DMS114 treated with DMSO at 0.1 percent for 48 hours (cell line): ENCODE measurements around the gene ATF7IP2.

Experiments used
- DNase-seq: peaks from one replicate; lab custom pipeline; 2025; ENCODE audit not compliant: unreplicated experiment; lab: John Stamatoyannopoulos, UW

ATF7IP2 gene

DNA sequence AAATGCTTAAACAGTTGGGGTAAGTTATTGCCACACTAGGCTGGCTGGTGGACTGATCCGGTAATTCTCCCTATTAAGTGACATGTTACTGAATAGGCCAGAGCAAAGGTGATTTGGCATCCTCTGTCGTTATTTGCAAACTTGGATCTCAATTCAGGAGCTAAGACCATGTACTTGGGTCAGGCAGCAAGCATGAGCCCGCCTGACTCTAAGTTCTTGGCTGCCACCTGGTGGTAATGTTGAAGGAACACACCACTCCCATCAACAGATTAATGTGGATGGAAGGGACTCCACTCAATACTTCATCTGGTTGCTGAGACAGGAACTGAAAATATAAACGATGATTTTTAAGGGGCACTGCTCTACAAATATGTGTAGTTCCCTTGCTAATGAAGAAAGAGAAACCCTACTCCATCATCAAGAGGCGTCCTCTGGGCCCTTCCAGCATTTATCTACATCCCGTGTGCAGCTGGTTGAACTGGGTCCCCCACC lies 123.7 kb downstream of the ATF7IP2 start:
- DNase-seq, result peak; percentile 69

DNA sequence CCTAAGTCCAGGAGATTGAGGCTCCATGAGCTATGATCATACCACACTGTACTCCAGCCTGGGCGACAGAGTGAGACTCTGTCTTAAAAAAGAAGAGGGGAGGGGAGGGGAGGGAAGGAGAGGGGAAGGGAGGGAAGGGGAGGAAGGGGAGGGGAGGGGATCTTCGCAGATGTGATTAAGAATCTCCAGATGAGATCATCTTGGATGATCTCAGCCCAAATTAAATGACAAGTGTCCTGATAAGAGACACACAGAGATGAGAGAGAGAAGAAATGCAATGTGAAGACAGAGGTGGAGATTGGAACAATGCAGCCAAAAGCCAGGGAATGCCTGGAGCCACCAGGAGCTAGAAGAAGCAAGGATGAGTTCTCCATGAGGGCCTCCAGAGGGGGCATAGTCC lies 124.4 kb downstream of the ATF7IP2 start:
- no peak for DNase-seq

DNA sequence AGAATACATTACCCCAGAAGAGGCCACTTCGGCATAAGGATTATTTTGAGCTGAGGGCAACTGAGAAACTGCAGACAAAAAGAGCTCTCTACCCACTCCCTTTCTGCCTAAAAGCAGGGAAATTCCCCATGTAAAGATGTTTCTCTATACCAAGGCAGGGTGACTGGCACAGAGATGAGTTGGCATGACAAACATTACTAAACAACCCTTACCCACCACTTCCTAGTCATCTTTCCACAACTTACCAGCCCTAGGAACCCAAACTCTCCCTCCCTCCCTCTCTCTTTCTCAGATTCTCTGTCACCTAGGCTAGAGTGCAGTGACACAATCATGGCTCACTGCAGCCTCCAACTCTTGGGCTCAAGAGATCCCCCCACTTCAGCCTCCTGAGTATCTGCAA lies 126.0 kb downstream of the ATF7IP2 start:
- DNase-seq, result no peak

DNA sequence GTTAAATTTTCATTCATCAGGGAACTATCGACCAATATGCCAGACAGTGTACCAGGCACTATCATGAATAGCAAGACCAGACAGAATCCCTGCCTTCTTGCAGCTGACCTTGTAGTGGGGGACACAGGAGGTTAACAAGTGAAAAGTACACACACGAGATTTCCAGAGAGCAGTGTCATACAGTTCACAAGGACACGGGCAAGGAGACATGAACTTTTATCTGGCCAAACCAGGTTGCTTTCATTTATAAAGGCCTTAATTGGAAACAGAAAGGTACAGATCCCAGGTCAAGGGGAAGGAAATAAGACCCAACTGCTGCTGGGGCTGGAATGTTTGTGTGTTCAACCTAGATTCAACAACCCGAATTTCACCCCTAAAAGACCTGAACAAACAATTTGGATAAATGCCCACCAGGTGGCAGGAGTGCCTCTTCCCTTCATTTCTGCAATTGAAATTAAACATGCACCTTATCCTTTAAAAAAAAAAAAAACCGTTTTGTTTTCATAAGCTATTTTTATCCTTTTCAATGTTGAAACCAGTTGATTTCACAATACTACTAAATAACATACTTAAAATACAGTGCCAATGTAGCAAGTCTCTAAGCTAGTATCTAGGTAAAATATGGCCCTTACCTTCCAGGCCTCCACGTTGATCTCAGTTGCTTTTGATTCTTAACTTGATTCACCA lies 128.7 kb downstream of the ATF7IP2 start:
- peak; percentile 44 for DNase-seq

DNA sequence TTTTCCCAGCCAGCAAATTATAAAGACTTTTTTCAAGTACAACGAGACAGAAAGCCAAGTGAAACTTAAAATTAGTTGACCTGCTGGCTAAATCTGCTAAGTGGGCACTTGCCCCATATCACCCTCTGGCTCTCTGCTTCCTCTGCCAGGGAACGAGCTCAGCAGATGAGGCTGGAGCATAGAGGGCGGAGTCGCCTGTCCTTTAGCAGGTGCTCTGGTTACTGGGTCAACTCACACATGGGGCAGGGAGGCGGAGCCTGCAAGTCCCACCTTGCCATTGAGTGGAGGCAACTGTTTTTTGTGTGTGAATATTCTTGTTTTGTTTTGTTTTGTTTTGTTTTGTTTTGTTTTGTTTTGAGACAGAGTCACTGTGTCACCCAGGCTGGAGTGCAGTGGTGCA lies 132.0 kb downstream of the ATF7IP2 start:
- no peak for DNase-seq

DNA sequence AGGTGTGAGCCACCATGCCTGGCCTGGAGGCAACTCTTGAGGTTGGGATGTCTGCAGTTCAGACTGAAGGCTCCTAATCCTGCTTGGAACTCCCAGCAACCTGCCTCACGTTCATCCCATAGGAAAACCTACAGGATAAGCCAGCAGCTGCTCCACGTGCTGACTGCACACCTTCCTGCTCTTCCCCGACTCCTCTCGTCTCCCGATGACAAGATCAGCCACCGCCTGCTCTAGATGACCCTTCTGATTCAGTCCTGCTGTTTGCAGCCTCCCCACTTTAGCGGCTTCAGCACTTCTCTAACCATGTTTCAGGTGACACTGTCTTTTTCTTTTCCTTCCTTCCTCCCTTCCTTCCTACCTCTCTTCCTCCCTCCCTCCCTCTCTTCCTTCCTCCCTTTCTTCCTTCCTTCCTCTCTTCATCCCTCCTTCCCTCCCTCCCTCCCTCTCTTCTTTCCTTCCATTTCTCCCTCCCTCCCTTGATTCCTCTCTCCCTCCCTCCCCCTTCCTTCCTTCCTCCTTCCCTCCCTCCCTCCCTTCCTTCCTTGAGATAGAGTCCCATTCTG lies 132.7 kb downstream of the ATF7IP2 start:
- no peak for DNase-seq

DNA sequence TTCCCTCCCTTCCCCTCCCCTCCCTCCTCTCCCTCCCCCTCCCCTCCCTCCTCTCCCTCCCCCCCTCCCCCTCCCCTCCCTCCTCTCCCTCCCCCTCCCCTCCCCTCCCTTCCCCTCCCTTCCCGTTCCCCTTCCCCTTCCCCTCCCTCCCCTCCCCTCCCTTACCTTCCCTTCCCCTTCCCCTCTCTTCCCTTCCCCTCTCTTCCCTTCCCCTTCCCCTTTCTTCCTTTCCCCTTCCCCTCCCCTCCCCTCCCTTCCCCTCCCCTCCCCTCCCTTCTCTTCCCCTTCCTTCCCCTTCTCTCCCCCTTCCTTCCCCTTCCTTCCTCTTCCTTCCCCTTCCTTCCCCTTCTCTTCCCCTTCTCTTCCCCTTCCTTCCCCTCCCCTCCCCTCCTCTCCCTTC lies 133.4 kb downstream of the ATF7IP2 start:
- no peak for DNase-seq

DNA sequence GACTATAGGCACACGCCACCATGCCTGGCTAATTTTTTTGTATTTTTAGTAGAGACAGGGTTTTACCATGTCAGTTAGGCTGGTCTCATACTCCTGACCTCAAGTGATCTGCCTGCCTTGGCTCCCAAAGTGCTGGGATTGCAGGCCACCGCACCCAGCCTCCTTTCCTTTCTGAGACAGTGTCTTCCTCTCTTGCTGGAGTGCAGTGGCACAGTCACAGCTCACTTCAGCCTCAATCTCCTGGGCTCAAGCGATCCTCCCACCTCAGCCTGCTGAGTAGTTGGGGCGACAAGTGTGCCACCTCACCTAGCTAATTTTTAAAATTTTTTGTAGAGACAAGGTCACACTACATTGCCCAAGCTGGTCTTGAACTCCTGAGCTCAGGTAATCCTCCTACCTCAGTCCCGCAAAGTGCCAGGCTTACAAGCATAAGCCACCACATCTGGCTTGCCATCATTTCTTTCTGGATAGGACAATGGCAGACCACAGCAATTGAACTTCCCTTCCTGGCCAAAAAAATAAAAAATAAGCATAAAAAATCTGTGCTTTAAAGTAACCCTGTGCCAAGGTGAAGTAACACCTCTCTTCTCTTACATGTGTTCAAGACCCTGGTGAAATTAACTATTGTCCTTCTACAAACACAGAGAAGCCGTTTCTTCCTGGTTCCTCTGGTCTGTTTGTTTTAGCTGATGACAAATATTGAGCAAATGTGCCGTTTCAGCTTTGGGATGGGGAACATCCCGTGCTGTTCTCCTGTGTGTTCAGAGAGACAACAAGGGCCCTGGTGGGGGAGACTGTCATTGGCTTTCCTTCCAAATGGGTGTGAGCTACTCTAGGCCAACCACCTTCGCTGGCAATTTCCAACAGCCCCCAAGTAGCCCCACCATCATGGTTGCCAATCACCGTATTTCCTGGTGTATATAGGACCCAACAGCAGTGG lies 134.3 kb downstream of the ATF7IP2 start:
- DNase-seq, result no peak

DNA sequence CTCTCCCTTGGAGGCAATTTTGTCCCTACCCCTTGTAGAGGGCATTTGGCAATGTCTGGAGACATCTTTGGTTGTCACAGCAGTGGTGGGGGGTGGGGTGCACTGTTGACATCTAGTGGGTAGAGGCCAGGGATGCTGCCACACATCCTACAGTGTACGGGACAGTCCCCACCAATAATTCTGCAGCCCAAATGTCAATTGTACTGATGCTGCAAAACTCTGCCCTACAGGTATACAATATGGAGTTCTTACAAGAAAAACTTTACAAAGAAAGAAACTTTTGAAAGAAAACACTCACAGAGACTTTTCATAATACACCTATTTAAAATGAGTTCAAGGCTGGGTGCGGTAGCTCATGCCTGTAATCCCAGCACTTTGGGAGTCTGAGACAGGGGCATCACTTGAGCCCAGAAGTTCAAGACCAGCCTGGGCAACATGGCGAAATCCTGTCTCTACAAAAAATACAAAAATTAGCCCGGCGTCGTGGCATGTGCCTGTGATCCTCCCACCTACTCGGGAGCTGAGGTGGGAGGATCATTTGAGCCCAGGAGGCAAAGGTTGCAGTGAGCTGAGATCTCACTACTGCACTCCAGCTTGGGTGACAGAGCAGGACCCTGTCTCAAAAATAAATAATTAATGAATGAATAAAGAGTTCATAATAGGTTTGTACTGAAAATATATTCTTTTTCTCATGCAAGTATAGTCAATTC lies 135.2 kb downstream of the ATF7IP2 start:
- no peak for DNase-seq

DNA sequence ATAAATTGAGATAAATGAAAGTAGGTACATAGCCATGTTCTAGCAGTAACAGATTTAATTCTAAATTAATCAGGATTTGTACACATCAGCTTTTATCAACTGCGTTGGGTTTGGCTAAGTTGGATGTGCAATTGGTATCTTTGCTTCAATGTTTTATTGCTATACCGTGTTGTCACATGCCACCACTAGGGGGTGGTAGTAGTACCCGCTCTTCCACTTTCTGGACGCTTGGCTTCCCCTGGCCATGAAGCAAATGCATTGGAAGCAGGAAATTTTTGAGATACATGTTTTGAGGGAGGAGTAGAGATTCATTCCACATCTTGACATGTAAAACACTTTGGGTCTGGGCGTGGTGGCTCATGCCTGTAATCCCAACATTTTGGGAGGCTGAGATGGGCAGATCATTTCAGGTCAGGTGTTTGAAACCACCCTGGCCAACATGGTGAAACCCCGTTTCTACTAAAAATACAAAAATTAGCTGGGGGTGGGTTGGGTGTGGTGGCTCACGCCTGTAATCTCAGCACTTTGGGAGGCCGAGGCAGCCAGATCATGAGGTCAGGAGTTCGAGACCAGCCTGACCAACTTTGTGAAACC lies 135.9 kb downstream of the ATF7IP2 start:
- peak; percentile 54 for DNase-seq

DNA sequence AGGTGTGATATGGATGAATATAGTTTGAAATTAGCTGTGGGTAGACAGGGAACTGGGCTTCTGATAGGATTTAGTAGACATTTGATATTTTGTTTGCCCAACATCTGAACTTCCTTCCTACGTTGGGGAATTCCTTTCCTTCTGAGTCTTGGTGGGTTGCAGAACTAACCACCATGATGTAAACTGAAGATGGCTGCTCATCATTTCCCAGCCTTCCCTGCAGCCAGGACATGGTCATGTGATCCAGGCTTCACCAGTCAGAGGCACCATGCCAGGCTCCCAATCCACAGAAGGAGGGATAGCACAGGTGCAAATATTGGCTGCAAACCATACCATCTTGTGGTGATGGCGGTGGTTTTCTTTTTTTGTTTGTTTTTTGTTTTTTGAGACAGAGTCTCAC lies 137.1 kb downstream of the ATF7IP2 start:
- DNase-seq, result no peak

DNA sequence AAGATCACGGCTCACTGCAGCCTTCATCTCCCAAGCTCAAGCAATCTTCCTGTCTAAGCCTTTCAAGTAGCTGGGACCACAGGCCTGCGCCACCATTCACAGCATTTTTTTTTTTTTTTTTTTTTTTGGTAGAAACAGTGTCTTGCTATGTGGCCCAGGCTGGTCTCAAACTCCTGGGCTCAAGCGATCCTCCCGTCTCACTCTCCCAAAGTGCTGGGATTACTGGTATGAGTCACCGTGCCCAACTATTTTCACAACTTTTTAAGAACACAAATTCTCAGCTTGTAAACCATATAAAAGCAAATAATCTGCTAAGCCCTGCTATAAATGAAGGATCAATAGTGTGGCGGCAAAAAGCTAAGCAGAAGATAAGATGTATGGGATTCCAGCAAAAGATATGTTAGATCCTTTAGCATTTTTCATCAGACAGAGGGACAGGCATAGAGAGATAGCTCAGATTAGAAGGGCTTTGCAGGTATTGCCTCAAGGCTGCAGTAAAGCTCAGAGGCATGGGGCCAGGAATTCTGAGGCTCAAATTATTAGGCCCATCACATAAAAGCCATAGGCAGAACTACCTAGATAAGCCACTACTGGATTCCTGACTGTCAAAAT lies 139.5 kb downstream of the ATF7IP2 start:
- no peak for DNase-seq

DNA sequence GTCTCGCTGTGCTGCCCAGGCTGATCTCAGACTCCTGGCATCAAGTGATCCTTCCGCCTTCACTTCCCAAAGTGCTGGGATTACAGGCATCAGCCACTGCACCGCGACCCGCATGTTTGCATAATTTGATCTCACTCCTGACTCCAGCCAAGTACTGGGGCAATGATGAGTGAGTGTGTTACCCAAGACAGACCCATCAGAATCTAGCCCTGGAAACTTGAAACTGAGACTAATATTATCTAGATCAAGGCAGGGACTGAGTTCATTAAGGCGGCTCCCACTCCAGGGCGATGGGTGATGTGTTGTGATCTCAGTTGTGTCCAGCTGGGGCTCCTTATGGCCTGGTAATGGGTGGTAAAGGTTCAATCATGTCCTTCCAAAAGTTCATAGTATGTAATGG lies 141.1 kb downstream of the ATF7IP2 start:
- no peak for DNase-seq

DNA sequence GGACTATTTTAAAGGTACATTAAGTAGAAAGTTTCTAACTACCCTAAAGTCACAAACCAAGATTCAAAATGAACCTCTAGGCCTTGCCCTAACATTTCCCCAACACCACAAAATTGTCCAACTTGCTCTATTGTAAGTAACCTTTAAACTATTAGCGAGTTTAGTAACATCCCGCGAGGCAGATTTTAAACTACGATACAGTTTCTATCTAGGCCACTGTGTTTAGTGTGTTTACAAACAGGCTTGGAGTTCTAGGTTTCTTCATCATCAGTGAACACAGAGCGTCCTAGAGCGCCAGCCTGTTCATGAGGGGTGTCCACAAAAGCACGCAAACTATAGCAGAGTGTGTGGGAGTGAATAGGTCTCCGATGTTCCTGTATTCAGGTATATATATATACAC lies 142.8 kb downstream of the ATF7IP2 start:
- DNase-seq, result no peak

DNA sequence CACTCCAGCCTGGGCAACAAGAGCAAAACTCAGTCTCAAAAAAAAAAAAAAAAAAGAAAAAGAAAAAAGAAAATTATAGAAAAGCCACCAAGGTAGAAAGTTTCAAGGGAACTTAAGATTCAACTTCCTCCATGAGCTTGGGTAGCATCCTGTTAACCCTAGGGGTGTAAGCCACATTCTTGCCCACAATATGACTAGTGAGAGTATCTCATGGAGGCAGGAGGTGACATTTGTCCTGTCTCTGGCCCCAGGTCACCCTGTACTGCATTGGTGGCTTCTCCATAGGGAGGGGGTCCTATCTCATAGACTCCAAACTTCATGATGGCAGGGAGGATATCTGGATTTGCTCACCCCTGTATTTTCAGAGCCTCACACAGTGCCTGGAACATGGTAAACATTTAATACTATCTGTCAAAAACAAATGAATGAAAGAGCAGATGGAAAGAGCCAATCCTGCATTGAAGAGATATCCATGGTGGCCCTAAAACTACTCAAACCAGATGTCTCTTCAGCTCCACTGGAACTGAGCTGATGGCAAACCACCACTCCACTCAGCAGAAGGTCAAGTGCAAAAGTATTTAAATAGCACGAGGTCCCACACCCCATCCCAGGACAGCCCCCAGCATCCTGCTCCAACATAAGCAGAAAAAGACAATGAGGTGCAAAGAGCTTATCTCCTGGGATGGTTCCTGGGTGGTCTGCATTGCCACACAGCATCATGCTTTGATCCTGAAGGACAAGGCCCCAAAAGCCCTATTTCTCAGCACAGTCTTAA lies 144.2 kb downstream of the ATF7IP2 start:
- no peak for DNase-seq

DNA sequence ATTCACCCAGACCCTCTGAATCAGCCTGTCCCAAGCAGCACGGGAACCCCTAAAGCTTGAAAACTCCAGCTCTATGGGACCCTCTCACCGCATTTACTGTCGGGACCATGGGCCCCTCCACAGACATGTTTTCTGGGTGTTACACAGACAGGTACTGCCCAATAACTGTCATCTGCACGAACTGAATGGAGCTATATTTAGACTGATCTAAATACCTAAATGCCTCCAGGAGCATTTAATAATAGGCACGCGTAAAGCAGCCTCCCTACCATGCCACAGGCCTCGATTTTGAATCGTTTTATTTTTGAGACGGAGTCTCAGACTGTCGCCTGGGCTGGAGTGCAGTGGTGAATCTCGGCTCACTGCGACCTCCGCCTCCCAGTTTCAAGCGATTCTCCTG lies 144.8 kb downstream of the ATF7IP2 start:
- no peak for DNase-seq

DNA sequence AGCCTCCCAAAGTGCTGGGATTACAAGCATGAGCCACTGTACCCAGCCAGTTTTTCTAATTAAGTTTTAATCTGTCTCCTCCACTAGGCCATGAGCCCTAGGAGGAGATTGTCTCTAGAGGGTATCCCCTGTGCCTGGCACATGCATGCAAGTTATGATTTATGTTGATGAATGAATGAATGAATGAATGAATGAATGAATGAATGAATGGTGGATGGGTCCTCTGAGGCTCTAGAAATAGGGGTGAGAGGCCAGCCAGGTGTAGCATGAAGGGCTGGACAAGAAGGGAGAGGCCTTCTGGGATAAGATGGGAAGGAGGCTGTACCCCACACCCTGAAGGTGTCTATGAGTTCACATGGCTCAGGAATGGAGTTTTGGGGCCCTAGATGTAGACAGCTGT lies 145.7 kb downstream of the ATF7IP2 start:
- DNase-seq, result no peak
